NCI-H226 (cell line): ENCODE results near the gene PLCE1.
"Not testable (repeated sequence)": the region's sequence is repeated elsewhere in the genome, so short reads cannot be mapped to it uniquely, and the experiment has no call there.

Experiments used
- DNase-seq: peaks from one replicate; pipeline ENCODE4 v3.0.0-alpha.2; 2015

PLCE1 gene

DNA sequence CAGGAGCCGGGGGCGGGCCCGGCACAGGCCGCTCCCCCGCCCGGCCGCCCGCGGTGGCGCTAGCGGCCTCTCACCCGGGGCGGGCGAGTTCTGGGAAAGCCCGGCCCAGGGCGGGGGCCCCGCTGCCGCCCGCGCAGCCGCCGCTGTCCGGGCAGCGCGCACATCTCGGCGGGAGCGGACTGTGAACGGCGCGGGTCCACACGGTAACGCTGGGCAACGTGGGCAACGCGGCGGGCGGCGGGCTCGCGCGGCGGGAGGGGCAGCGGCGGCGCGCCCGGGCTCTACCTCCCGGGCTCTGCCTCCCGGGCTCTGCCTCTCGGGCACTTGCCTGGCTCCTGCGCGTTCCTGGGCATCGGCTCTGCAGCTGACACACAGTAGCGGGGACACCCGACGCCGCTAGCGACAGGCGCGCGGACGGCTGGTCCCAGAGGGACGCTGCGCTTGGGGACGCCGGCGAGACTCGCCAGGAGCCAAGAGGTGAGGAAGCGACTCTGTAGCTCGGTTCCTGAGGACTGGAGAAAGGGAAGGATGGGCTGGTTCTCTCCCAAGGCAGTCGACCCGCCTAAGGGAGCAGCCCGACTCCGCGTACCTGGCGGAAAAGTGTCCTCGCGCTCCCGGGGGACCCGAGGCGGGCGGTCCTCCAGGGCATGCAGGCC lies at the start of gene PLCE1:
Gene PLCE1 (plus strand): TSS at position 150 of the 656 bp plus-strand sequence. CDS start 37,116 bp downstream, outside the sequence.
- DNase-seq = peak; percentile 40

GRCh38 chr10:93945819-93946218 lies 47.9 kb upstream of the PLCE1 start:
- DNase-seq = no peak

DNA sequence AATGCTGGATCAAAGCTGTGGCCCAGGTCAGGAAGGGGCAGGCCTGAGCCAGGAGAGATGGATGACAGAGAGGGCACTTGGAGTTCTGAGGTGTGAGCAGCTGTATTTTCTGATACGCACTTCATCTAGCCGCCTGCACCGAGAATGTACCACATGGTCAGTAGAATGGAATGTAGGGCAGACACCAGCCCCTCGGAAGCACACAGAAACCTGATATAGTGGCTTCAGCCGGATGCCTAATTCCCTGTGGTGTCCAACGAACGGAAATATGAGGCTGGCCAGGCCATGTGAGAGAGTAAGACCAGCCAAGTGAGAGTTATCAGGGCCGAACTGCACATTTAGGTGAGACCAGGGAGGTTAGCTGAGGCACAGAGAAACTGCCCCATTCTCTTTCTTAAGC lies 46.7 kb upstream of the PLCE1 start:
- peak; percentile 2 for DNase-seq

DNA sequence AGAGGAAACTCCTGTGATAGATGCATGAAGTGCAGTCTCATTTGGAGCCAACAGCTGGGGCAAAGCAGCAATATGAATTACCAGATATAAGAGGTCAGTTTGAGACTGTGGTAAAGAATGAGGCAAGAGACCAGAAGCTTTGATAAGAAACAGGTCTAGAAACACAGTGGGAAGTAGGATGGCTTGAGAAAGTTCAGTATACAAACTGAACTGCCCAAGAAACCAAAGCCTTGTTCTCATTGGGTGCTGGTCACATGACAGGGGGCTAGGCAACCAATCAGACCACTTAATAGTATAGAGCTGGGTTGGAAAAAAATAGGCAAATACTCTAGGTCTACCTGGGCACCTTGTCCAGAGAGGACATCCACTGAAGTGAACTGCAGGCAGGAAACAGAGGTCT lies 46.2 kb upstream of the PLCE1 start:
- peak; percentile 6 for DNase-seq

GRCh38 chr10:93951905-93952304 lies 41.8 kb upstream of the PLCE1 start:
- no peak for DNase-seq

- DNase-seq = no peak
Measured at GRCh38 chr10:93954299-93954698, 39.4 kb upstream of the PLCE1 start.

DNA sequence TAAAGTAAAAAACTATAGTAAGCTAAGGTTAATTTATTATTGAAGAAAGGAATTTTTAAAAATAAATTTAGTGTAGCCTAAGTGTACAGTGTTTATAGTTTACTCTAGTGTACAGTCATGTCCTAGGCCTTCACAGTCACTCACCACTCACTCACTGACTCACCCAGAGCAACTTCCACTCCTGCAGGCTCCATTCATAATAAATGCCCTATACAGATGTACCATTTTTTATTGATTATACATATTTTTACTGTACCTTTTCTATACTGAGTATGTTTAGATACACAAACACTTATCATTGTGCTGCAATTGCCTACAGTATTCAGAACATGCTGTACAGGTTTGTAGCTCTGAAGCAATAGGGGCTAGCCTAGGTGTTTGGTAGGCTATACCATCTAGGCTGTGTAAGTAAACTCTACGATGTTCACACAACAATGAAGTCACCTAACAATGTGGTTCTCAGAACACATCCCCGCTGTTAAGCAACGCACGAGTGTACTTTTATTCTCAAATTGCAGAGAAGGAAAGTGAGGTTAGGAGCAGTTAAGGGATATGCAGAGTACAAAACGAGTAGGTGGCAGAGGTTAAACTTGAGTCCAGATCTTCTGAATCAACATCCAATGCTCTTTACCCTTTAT lies 38.9 kb upstream of the PLCE1 start:
- DNase-seq = peak; percentile 44

- no peak for DNase-seq
Measured at GRCh38 chr10:93958834-93959233, 34.9 kb upstream of the PLCE1 start.

DNA sequence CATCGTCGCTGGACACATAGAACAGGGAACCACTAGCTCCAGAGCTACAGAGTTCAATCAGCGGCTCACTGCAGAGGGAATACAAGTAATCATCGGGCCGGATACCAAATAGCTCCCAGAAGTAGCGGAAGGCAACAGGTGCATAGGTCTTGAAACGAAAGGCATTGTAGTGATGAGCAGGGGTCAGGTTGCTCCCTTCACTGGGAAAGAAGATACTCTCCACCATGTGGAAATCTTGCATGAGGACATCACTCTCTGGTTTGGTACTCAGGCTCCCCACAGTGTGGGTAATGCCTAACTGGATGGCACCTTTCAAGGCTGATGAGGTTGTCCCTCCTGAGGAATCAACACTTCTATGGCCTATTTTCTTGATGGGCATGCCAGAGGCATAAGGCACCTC lies 32.7 kb upstream of the PLCE1 start:
- DNase-seq = not testable (repeated sequence)

GRCh38 chr10:93962973-93963372 lies 30.8 kb upstream of the PLCE1 start:
- no peak for DNase-seq

- DNase-seq = no peak
Measured at GRCh38 chr10:93963434-93963833, 30.3 kb upstream of the PLCE1 start.

GRCh38 chr10:93965911-93966310 lies 27.8 kb upstream of the PLCE1 start:
- DNase-seq = no peak

GRCh38 chr10:93967756-93968155 lies 26.0 kb upstream of the PLCE1 start:
- no peak for DNase-seq

- DNase-seq = no peak
Measured at GRCh38 chr10:93968540-93968945, 25.2 kb upstream of the PLCE1 start.

- not testable (repeated sequence) for DNase-seq
Measured at GRCh38 chr10:93970433-93971010, 23.2 kb upstream of the PLCE1 start.

- no peak for DNase-seq
Measured at GRCh38 chr10:93973748-93974445, 19.8 kb upstream of the PLCE1 start.

GRCh38 chr10:93977442-93977841 lies 16.3 kb upstream of the PLCE1 start:
- no peak for DNase-seq

GRCh38 chr10:93980486-93980885 lies 13.2 kb upstream of the PLCE1 start:
- DNase-seq = no peak

GRCh38 chr10:93991114-93991513 lies 2.6 kb upstream of the PLCE1 start:
- DNase-seq = no peak

GRCh38 chr10:93991596-93992284 lies 2.0 kb upstream of the PLCE1 start:
- DNase-seq = peak; percentile 79

GRCh38 chr10:93992400-93993030 lies 1.2 kb upstream of the PLCE1 start:
- no peak for DNase-seq

DNA sequence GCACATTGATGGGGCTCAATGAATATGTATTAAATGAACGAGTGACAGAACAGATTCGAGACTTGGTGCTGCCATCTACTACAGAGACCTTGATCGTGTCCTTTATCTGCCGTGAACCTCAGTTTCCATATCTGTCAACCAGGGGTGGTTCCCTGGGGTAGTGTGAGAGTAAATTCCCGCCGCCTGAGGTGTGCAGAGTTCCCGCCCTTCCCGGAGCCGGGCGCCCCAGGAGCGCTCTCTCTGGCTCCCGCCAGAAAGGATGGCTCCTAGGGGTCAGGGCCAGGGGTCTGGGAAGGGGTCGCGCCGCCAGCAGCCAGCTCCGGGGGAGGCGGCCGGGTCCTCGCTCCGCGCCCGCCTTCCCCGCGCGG lies 333 bp upstream of the PLCE1 start:
- no peak for DNase-seq

DNA sequence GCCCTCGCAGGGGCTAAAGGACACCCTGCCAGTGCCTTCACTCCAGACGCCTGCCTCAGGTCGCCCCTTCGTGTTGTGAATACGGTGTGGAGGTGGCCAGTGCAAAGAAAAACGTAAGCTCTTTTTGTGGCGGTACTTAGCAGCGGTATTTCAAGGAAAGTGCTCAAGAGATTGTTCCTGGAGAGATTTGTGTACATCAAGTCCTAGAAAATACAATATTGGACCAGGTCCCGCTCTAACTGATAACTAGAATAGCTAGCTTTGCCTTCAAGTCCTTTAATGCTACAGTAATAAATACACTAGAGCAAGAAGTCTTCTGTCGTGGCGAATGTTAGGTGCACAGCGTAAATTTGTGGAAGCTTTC lies 689 bp downstream of the PLCE1 start:
- no peak for DNase-seq
